ENCODE data around the gene PEX6. TPM values are rescaled to one million over a fixed set of nuclear protein-coding genes. Genes with fewer than 3 reads are reported as not detected.

The PEX6 gene
- total RNA-seq, 1 experiment from 2014 or later, result 15.6 TPM

GRCh38 chr6:42974919-42975505 lies 4.0 kb downstream of the PEX6 start:
- no peak overlapping the region for H3K27ac Mint-ChIP-seq
- no CpG with 5 or more reads among the region's 5 CpGs for WGBS (ENCODE audit: extremely low coverage, insufficient read length, low lambda C conversion rate)

More at GRCh38 chr6:42974919-42975505, 4.0 kb downstream of the PEX6 start:
- H2BK120ac ChIP-seq (ENCODE audit: low read depth, low read length, poor library complexity, severe bottlenecking), result no peak overlapping the region
- no peaks in the 10 kb centered on the region for H3K9me3 ChIP-seq (ENCODE audit: control insufficient read depth, low read depth, low read length)
- DNase-seq, result no peak
- no peak overlapping the region for H3K23ac ChIP-seq (ENCODE audit: insufficient read length, low read depth, low read length)
- peaks cover 13 to 17% of the 10 kb centered on the region in 2 experiments for H3K4me1 Mint-ChIP-seq
- H3K18ac ChIP-seq (ENCODE audit: insufficient read length, low read depth, low read length), result no peak overlapping the region
- H3K23me2 ChIP-seq (ENCODE audit: insufficient read length, low read depth, low read length, poor library complexity, severe bottlenecking), result peaks cover 11% of the 10 kb centered on the region
- no peaks in the 10 kb centered on the region; the same call in 1 of the 2 replicates for H3K4me1 ChIP-seq (ENCODE audit: insufficient read depth, low read length)
- no peak overlapping the region for H2BK15ac ChIP-seq (ENCODE audit: low read depth, low read length)
- no peaks in the 10 kb centered on the region for H3K27me3 ChIP-seq (ENCODE audit: insufficient read depth, low read length)
- no peak overlapping the region for H3K9ac ChIP-seq (ENCODE audit: extremely low read depth, insufficient read length, low read length)
- H4K20me1 ChIP-seq (ENCODE audit: control insufficient read depth, insufficient read depth, insufficient read length), result no peaks in the 10 kb centered on the region
- no peak for TF ChIP-seq CTCF (conservative IDR thresholded peaks at IDR 0.05)
- no peak overlapping the region for H4K8ac ChIP-seq (replicated peaks; ENCODE audit: insufficient read length, low read depth, low read length)
- no peak overlapping the region for H2BK12ac ChIP-seq (ENCODE audit: insufficient read length, low read depth, low read length)
- no peak overlapping the region for H2BK20ac ChIP-seq (ENCODE audit: low read depth, low read length, poor library complexity, severe bottlenecking)
- no peak overlapping the region for H3K14ac ChIP-seq (ENCODE audit: insufficient read depth, low read length)
- no peak overlapping the region for H3K4ac ChIP-seq (ENCODE audit: low read depth, low read length)
- no peak overlapping the region for H4K5ac ChIP-seq (ENCODE audit: insufficient read length, low read depth, low read length)
- H3K4me2 ChIP-seq (ENCODE audit: insufficient read depth, insufficient read length, low read length), result no peak overlapping the region
- H2BK5ac ChIP-seq (ENCODE audit: insufficient read length, low read length), result no peak overlapping the region
- no peak overlapping the region for H3K56ac ChIP-seq (ENCODE audit: insufficient read length, low read depth, low read length)
- H2AK5ac ChIP-seq (ENCODE audit: insufficient read length, low read length), result no peak overlapping the region
- H3K79me2 ChIP-seq (ENCODE audit: insufficient read depth, low read length), result no peaks in the 10 kb centered on the region
- H3K27ac ChIP-seq (ENCODE audit: insufficient read length, low read depth, low read length), result no peak overlapping the region
- H3T11ph ChIP-seq (ENCODE audit: low read length), result no peak overlapping the region
- no peaks in the 10 kb centered on the region for H3K27me3 Mint-ChIP-seq (ENCODE audit: low read depth)
- peaks cover 4 to 10% (median 7%) of the 10 kb centered on the region in 3 experiments; a peak in 5 of 7 replicates for H3K36me3 Mint-ChIP-seq (ENCODE audit: insufficient read depth in 1 of 3, low read depth in 3 of 3)
- H3K4me3 Mint-ChIP-seq, result no peak overlapping the region
- no peak overlapping the region for H4K91ac ChIP-seq (ENCODE audit: insufficient read length, low read depth, low read length)
- H2AFZ ChIP-seq (ENCODE audit: low read length), result no peak overlapping the region
- no peaks in the 10 kb centered on the region for H3K9me3 Mint-ChIP-seq
- H3K79me1 ChIP-seq (ENCODE audit: insufficient read depth, low read depth, low read length, poor library complexity, severe bottlenecking), result no peaks in the 10 kb centered on the region
